Measurements from ENCODE around the gene GPR3. TPM values are rescaled to one million over a fixed set of nuclear protein-coding genes. Genes with fewer than 3 reads are reported as not detected.

The GPR3 gene
- total and polyA plus RNA-seq, 10 of the 15 experiments (the other 5 are each of a cell fraction or from before 2014, with no cell fraction given) = 0.33 to 1.4 (median 0.63) TPM; not detected in 3

DNA sequence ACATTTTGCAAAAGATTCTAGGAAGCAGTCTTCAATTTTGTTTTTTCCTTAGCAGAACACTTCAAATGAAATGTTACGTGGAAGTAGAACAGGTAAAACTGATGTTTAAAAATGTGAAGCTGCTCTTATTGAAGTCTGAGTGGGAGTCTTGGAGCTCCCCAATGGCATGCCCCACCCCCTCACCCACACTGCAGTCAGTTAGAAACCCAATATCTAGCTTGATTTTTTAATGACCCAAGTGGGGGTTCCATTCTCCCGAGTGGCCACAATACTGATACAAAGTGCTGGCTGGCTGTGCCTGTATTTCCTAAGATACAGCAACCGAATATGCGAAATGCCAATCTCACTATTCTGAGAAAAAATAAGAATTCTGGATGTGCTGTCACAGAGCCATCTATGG lies 31.3 kb downstream of the GPR3 start:
- peaks cover 56% of the 10 kb centered on the region for H3K79me2 ChIP-seq (ENCODE audit: control insufficient read depth, insufficient read depth, low read length)
- H2AFZ ChIP-seq (ENCODE audit: control insufficient read depth, low read depth, low read length) = no peak overlapping the region
- no peaks in the 10 kb centered on the region for H3K9me3 ChIP-seq (replicated peaks; ENCODE audit: control insufficient read depth, insufficient read depth, low read length)
- H3K9ac ChIP-seq (ENCODE audit: control insufficient read depth, insufficient read depth, low read length) = no peak overlapping the region
- no peaks in the 10 kb centered on the region for H4K20me1 ChIP-seq (ENCODE audit: control insufficient read depth, insufficient read depth)
- H3K27me3 ChIP-seq (replicated peaks in 1 of 2; ENCODE audit: control insufficient read depth in 2 of 2, insufficient read depth in 2 of 2, low read length in 1 of 2) = no peaks in the 10 kb centered on the region
- ChIA-PET SMC1A (ENCODE audit: uncharacterized antibody, unreplicated experiment) (interaction anchor here (1.1 to 22.2 kb wide), 5 partner anchors 21 to 178 kb away, joined by 3 to 470 read pairs (median 6); no protein-coding TSS in a partner anchor), POLR2A (interaction anchor here (0.9 to 7.1 kb wide), 3 partner anchors 8 to 65 kb away, joined by 3 to 78 read pairs (median 8); no protein-coding TSS in a partner anchor), RAD21 (ENCODE audit: unreplicated experiment) (interaction anchor here (0.9 to 9.5 kb wide), 5 partner anchors 7 to 133 kb away, joined by 3 to 126 read pairs (median 5); no protein-coding TSS in a partner anchor), CTCF (interaction anchor here (1.0 to 18.9 kb wide), 5 partner anchors 16 to 133 kb away, joined by 3 to 240 read pairs (median 4); no protein-coding TSS in a partner anchor)
- peaks cover 36% of the 10 kb centered on the region for H3K4me1 ChIP-seq (ENCODE audit: control insufficient read depth, insufficient read depth, low read length)
- TF ChIP-seq, protein P1, sequence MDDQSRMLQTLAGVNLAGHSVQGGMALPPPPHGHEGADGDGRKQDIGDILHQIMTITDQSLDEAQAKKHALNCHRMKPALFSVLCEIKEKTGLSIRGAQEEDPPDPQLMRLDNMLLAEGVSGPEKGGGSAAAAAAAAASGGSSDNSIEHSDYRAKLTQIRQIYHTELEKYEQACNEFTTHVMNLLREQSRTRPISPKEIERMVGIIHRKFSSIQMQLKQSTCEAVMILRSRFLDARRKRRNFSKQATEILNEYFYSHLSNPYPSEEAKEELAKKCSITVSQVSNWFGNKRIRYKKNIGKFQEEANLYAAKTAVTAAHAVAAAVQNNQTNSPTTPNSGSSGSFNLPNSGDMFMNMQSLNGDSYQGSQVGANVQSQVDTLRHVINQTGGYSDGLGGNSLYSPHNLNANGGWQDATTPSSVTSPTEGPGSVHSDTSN (IDR thresholded peaks at IDR 0.05; ENCODE audit: insufficient replicate concordance, low read depth, low read length) = no peak
- TF ChIP-seq CREB1 (IDR thresholded peaks at IDR 0.05; ENCODE audit: low read depth) (no peak), SKIL (IDR thresholded peaks at IDR 0.05; ENCODE audit: low read depth, poor library complexity, severe bottlenecking) (no peak), SPI1 (IDR thresholded peaks at IDR 0.05; ENCODE audit: borderline replicate concordance, insufficient read depth, low read depth, low read length) (no peak), SIN3A (IDR thresholded peaks at IDR 0.05; ENCODE audit: low read depth, low read length) (no peak), ZNF217 (IDR thresholded peaks at IDR 0.05) (no peak), NFYA (IDR thresholded peaks at IDR 0.05; ENCODE audit: borderline replicate concordance, low read depth, low read length) (no peak), WRNIP1 (IDR thresholded peaks at IDR 0.05; ENCODE audit: borderline replicate concordance, low read depth, low read length) (no peak), POLR2AphosphoS2 (IDR thresholded peaks at IDR 0.05; ENCODE audit: low read depth, low read length) (no peak), GATAD2B (conservative IDR thresholded peaks at IDR 0.05; ENCODE audit: low read depth) (no peak), STAT3 (IDR thresholded peaks at IDR 0.05; ENCODE audit: low read depth, low read length) (no peak), PML (IDR thresholded peaks at IDR 0.05; ENCODE audit: low read length) (no peak), ZNF592 (IDR thresholded peaks at IDR 0.05) (no peak), SREBF1 (IDR thresholded peaks at IDR 0.05; ENCODE audit: low read length) (no peak), YY1 (IDR thresholded peaks at IDR 0.05; ENCODE audit: low read depth, low read length) (no peak)
- TF ChIP-seq, protein P2, sequence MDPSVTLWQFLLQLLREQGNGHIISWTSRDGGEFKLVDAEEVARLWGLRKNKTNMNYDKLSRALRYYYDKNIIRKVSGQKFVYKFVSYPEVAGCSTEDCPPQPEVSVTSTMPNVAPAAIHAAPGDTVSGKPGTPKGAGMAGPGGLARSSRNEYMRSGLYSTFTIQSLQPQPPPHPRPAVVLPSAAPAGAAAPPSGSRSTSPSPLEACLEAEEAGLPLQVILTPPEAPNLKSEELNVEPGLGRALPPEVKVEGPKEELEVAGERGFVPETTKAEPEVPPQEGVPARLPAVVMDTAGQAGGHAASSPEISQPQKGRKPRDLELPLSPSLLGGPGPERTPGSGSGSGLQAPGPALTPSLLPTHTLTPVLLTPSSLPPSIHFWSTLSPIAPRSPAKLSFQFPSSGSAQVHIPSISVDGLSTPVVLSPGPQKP (IDR thresholded peaks at IDR 0.05; ENCODE audit: low read depth, low read length) = no peak
- H3K4me3 ChIP-seq = no peak overlapping the region
- no peak for DNase-seq (ENCODE audit: low read depth, low spot score)
- in situ Hi-C loops (cut with MboI) (no loop called here), intact Hi-C loops (cut with micrococcal nuclease; ENCODE audit: unreplicated experiment) (no loop called here)
- FAIRE-seq = no peak
- no peak overlapping the region for H3K27ac ChIP-seq (ENCODE audit: control insufficient read depth, insufficient read depth)
- ATAC-seq = no peak
- peaks cover 8 to 28% of the 10 kb centered on the region in 2 experiments for H3K36me3 ChIP-seq (ENCODE audit: control insufficient read depth in 2 of 2, insufficient read depth in 2 of 2, low read length in 1 of 2)
- WGBS (ENCODE audit: insufficient coverage, insufficient replicate concordance, low lambda C conversion rate, missing lambda C conversion rate) = 97% methylated on average over 4 of the region's 4 CpGs
- H3K4me2 ChIP-seq (ENCODE audit: control insufficient read depth, insufficient read depth) = no peak overlapping the region
- BruUV-seq (replicated peaks) = no TSS peak
